ENCODE data around the gene CHRNE.

DNA sequence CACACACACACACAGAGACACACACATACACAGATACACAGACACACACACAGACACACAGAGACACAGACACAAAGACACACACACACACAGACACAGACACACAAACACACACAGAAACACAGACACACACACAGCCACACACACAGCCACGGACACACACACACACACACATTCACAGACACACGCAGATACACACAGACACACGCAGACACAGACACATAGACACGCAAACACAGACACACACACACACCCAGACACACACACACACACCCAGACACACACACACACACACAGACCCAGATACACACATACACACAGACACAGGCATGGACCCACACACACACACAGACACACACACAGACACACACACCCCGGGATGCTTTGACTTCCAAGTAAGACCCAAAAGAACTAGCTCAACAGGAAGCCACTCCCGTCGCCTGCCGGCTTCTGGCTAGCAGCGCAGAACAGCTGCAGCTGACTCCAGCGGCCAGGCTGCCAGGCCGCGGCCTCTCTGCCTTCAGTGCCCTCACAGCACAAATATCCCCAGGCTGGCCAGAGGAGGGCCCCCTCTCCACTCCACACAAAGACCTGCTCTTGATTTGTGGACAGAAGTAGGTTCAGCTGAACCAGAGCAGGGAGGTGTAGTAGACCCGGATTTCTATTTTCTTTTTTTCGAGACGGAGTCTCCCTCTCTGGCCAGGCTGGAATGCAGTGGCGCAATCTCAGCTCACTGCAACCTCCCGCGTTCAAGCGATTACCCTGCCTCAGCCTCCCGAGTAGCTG, 6.0 kb upstream of the CHRNE start:
- TF ChIP-seq BHLHE40 (IDR thresholded peaks at IDR 0.05; ENCODE audit: low read depth, low read length) (no peak), POLR2A (IDR thresholded peaks at IDR 0.05; ENCODE audit: low read length) (no peak), MAX (IDR thresholded peaks at IDR 0.05) (0 out of 2 replicates have a peak, but pooled peaks have one; percentile 23), NR3C1 (IDR thresholded peaks at IDR 0.05) (no peak), GATA3 (IDR thresholded peaks at IDR 0.05; ENCODE audit: borderline replicate concordance) (no peak), RFX5 (IDR thresholded peaks at IDR 0.05) (no peak), CBX2 (IDR thresholded peaks at IDR 0.05; ENCODE audit: borderline replicate concordance, low read depth) (no peak), MAFK (IDR thresholded peaks at IDR 0.05; ENCODE audit: partially characterized antibody) (no peak)
- TF ChIP-seq, protein P1, sequence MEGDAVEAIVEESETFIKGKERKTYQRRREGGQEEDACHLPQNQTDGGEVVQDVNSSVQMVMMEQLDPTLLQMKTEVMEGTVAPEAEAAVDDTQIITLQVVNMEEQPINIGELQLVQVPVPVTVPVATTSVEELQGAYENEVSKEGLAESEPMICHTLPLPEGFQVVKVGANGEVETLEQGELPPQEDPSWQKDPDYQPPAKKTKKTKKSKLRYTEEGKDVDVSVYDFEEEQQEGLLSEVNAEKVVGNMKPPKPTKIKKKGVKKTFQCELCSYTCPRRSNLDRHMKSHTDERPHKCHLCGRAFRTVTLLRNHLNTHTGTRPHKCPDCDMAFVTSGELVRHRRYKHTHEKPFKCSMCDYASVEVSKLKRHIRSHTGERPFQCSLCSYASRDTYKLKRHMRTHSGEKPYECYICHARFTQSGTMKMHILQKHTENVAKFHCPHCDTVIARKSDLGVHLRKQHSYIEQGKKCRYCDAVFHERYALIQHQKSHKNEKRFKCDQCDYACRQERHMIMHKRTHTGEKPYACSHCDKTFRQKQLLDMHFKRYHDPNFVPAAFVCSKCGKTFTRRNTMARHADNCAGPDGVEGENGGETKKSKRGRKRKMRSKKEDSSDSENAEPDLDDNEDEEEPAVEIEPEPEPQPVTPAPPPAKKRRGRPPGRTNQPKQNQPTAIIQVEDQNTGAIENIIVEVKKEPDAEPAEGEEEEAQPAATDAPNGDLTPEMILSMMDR (IDR thresholded peaks at IDR 0.05) = peak; percentile 85
- TF ChIP-seq, protein P2, sequence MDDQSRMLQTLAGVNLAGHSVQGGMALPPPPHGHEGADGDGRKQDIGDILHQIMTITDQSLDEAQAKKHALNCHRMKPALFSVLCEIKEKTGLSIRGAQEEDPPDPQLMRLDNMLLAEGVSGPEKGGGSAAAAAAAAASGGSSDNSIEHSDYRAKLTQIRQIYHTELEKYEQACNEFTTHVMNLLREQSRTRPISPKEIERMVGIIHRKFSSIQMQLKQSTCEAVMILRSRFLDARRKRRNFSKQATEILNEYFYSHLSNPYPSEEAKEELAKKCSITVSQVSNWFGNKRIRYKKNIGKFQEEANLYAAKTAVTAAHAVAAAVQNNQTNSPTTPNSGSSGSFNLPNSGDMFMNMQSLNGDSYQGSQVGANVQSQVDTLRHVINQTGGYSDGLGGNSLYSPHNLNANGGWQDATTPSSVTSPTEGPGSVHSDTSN (IDR thresholded peaks at IDR 0.05) = no peak
- TF ChIP-seq, protein P3, sequence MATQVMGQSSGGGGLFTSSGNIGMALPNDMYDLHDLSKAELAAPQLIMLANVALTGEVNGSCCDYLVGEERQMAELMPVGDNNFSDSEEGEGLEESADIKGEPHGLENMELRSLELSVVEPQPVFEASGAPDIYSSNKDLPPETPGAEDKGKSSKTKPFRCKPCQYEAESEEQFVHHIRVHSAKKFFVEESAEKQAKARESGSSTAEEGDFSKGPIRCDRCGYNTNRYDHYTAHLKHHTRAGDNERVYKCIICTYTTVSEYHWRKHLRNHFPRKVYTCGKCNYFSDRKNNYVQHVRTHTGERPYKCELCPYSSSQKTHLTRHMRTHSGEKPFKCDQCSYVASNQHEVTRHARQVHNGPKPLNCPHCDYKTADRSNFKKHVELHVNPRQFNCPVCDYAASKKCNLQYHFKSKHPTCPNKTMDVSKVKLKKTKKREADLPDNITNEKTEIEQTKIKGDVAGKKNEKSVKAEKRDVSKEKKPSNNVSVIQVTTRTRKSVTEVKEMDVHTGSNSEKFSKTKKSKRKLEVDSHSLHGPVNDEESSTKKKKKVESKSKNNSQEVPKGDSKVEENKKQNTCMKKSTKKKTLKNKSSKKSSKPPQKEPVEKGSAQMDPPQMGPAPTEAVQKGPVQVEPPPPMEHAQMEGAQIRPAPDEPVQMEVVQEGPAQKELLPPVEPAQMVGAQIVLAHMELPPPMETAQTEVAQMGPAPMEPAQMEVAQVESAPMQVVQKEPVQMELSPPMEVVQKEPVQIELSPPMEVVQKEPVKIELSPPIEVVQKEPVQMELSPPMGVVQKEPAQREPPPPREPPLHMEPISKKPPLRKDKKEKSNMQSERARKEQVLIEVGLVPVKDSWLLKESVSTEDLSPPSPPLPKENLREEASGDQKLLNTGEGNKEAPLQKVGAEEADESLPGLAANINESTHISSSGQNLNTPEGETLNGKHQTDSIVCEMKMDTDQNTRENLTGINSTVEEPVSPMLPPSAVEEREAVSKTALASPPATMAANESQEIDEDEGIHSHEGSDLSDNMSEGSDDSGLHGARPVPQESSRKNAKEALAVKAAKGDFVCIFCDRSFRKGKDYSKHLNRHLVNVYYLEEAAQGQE (IDR thresholded peaks at IDR 0.05) = no peak
